Endothelial cell of umbilical vein (primary cell): Measurements from ENCODE around the gene RAMP1.

ENCODE experiments used
- EZH2 ChIP-seq: IDR thresholded peaks from 2 replicates; pipeline ENCODE4 v1.6.1; 2012; ENCODE audit warnings: borderline replicate concordance, low read depth, mild to moderate bottlenecking, moderate library complexity, low read length, inconsistent platforms; ENCODE audit not compliant: severe bottlenecking
- MAX ChIP-seq: IDR thresholded peaks from 2 replicates; pipeline ENCODE4 v1.6.1; 2011; ENCODE audit not compliant: insufficient read depth, insufficient read length
- POLR2A ChIP-seq: IDR thresholded peaks from 2 replicates; pipeline ENCODE4 v1.6.1; 2012; ENCODE audit warnings: low read depth, mild to moderate bottlenecking, control low read depth, low read length
- POLR2AphosphoS5 ChIP-seq: IDR thresholded peaks from 2 replicates; pipeline ENCODE4 v1.6.1; 2012; ENCODE audit warnings: low read depth, mild to moderate bottlenecking, control low read depth, low read length, moderate library complexity; ENCODE audit not compliant: insufficient read depth
- TF ChIP-seq, protein P1 (sequence below), 2 donors: IDR thresholded peaks; 1 replicate in 1 of 2; 2 replicates in 1 of 2; pipeline ENCODE4 v1.5.1; 2011; ENCODE audit warnings: low read length in 2 of 2, mild to moderate bottlenecking in 2 of 2, moderate library complexity in 2 of 2, control low read depth in 1 of 2, inconsistent platforms in 1 of 2, low read depth in 1 of 2; ENCODE audit not compliant: insufficient read depth in 1 of 2; ENCODE audit errors: extremely low read depth in 1 of 2

DNA sequence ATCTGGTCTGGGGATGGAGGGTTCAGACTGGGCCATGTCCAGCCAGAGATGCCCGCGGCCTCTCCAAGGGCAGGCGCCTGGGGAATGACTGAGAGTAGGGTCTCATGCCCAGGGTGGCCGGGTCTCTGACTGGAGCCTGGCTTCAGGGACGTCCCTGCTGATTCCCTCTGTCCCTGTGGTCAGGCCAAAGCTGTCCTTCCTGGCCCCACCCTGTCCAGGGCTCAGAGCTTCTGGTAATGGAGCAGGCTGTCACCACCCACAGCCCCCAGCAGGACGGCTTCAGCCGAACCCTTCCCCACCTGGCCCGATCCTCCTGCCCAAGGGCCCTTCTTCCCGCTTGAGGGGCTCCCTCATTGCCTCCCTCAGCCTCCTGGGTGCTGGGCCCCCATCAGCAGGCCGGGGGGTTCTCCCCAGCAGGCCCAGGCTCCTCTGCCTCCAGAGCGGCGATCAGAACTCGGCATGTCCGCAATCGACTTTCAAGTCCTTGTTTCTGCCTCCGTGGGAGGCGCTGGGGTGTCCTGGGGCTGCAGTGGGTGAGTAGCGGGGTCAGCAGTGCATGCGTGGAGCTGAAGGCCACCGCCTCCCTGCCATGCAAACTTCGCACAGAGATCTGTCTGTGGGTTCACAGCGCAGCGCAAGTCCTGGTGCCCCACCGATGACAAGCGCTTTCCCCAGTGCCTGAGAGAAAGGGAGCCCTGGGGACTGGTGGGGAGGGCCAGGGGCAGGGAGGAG lies 18.3 kb downstream of the RAMP1 start:
- TF ChIP-seq, protein P1, sequence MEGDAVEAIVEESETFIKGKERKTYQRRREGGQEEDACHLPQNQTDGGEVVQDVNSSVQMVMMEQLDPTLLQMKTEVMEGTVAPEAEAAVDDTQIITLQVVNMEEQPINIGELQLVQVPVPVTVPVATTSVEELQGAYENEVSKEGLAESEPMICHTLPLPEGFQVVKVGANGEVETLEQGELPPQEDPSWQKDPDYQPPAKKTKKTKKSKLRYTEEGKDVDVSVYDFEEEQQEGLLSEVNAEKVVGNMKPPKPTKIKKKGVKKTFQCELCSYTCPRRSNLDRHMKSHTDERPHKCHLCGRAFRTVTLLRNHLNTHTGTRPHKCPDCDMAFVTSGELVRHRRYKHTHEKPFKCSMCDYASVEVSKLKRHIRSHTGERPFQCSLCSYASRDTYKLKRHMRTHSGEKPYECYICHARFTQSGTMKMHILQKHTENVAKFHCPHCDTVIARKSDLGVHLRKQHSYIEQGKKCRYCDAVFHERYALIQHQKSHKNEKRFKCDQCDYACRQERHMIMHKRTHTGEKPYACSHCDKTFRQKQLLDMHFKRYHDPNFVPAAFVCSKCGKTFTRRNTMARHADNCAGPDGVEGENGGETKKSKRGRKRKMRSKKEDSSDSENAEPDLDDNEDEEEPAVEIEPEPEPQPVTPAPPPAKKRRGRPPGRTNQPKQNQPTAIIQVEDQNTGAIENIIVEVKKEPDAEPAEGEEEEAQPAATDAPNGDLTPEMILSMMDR (IDR thresholded peaks at IDR 0.05; ENCODE audit: extremely low read depth in 1 of 2, insufficient read depth in 1 of 2, low read depth in 1 of 2, low read length in 2 of 2): no peak
- TF ChIP-seq POLR2AphosphoS5: no peak
- TF ChIP-seq MAX: no peak
- no peak for TF ChIP-seq POLR2A
- TF ChIP-seq EZH2: no peak
